Ectodermal cell (in vitro differentiated cells): ENCODE data around the gene TAF13.
A peak's percentile ranks its signal among the peaks of the same experiment; 100 is the strongest.

Source experiments
- H3K27ac ChIP-seq: 2 replicates; pipeline ENCODE4 v1.7.0; 2013; ENCODE audit warnings: mild to moderate bottlenecking, low read depth, low read length; ENCODE audit not compliant: insufficient read depth, poor library complexity, severe bottlenecking
- H3K27me3 ChIP-seq: 2 replicates; pipeline ENCODE4 v1.7.0; 2013; ENCODE audit warnings: mild to moderate bottlenecking, low read length; ENCODE audit not compliant: insufficient read depth, control insufficient read depth, poor library complexity, severe bottlenecking
- H3K36me3 ChIP-seq: one replicate; pipeline ENCODE4 v1.7.0; 2013; ENCODE audit warnings: low read length; ENCODE audit not compliant: control insufficient read depth, insufficient read depth
- H3K4me1 ChIP-seq: one replicate; pipeline ENCODE4 v1.7.0; 2013; ENCODE audit warnings: low read length; ENCODE audit not compliant: control insufficient read depth, insufficient read depth
- H3K4me3 ChIP-seq: 2 replicates; pipeline ENCODE4 v1.7.0; 2013; ENCODE audit warnings: low read depth, low read length, control low read depth; ENCODE audit not compliant: insufficient read depth
- H3K9me3 ChIP-seq: 2 replicates; pipeline ENCODE4 v1.7.0; 2013; ENCODE audit warnings: mild to moderate bottlenecking, low read length, moderate library complexity; ENCODE audit not compliant: control insufficient read depth
- WGBS, 2 experiments: methylation state at CpG; one replicate each; pipeline ENCODE4 v1.1.7; 2013; ENCODE audit warnings: missing lambda C conversion rate in 2 of 2; 5-methylcytosine and 5-hydroxymethylcytosine counted together

Gene TAF13

DNA sequence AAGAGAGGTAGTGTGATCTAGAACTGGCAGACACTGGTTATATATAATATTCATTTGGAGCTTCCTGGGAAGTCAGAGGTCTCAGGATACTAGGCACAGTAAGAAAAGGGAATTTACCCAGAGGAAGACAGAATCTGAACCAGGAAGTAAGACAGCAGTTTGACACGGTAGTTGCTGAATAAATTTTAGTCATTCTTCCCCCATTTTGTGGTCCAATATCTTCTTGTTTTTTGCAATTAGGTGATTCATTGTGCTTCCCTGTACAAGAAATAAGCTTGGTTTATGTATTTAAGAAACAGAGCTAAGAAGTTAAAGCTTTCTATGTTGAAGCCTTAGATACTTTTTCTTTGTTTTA is 16.0 kb upstream of the TAF13 start:
- no peaks in the 10 kb centered on the region for H3K27me3 ChIP-seq
- H3K27ac ChIP-seq: no peak overlapping the region
- peaks cover 5% of the 10 kb centered on the region for H3K4me1 ChIP-seq
- no peaks in the 10 kb centered on the region for H3K9me3 ChIP-seq
- peak overlapping the region; percentile 91 for H3K4me3 ChIP-seq
- no peaks in the 10 kb centered on the region for H3K36me3 ChIP-seq
- WGBS, 2 experiments: 65 to 67% methylated on average over 1 of the region's 1 CpG

DNA sequence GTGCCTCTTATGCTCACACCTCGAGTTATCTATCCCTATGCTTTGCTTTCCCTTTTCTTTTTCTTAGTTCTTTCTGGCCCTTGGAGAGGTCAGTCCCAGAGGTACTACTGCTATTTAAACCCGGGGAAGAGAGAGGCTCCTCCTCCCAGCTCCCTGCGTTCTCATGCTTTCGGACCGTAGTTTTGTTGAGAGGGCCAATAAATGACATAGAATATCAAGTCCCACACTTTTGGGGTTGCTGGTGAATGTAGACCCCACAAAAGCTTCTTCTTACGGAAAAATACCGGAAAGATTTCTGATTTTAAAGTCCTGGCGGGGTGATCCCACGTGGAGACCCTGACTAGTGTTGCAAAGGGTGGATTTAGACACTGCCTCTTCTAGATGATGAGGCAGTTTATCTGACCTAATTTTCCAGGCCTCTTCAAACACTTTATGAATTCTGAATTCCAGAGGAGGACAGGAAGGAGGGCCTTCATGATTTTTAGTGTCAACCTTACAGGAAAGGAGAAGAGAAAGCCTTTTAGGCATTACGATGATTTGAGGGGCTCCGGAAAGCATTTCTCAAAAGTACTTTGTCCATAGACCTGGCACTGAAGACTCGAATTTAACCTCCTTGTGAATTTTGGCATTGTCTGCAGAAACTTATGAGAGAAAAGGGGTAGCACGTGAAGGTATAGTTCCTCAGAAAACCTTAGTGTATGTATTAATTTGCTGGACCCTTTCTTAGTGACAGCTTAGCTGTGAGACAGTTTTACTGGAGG is 15.5 kb upstream of the TAF13 start:
- H3K27me3 ChIP-seq: no peaks in the 10 kb centered on the region
- H3K4me1 ChIP-seq: peaks cover 5% of the 10 kb centered on the region
- no peaks in the 10 kb centered on the region for H3K36me3 ChIP-seq
- H3K9me3 ChIP-seq: no peaks in the 10 kb centered on the region
- WGBS, 2 experiments: 5 to 7% methylated on average over 13 of the region's 13 CpGs
- H3K27ac ChIP-seq: peak overlapping the region; percentile 76
- peak overlapping the region; percentile 91 for H3K4me3 ChIP-seq

DNA sequence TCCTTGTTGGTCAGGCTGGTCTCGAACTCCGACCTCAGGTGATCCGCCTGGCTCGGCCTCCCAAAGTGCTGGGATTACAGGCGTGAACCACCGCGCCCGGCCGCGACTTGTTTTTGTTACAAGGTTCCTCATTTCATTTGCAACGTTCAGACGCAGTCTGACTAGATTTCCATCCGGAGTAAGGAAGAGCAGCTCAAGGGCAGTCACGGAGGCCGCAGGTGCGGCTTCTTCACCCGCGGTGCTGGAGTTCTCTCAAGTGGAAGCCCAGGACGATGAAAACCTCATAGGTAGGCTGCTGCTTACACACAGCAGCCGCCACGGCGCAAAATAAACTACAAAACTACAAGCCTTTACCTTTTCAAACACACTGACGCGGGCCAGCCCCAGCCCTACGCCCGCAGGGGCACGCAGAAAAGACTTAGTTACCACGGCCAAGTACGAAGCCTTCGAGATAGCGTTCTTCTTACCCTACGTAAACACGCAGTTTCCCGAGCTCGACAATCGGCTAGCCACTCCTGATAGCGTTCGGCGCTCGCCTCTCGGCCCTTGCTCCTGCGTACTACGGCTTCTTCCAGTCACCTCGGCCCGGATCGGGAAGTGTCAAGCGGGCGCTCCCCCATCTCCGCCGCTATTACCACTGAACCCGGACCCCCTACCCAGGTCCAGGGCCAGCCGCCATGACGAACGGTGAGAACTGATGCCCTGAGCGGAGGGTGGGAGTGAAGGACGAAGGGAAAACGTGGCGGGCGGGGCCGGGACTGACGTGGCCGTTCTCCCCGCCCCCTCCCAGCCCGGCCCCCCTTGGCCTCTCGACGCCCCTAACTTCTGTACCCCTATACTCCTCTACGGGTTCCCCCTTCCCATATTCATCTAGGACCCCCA is 14.6 kb upstream of the TAF13 start, which contains the start of gene TMEM167B:
TSS of gene TMEM167B (plus strand) at position 569 of the 882 bp plus-strand sequence. CDS start at position 678, 109 bp downstream.
- H3K4me3 ChIP-seq: peak within 1 kb of the TSS; percentile 91
- H3K4me1 ChIP-seq: peaks cover 5% of the 10 kb centered on the region
- H3K9me3 ChIP-seq: no peaks in the 10 kb centered on the region
- H3K27me3 ChIP-seq: no peaks in the 10 kb centered on the region
- WGBS, 2 experiments: 18% methylated on average over 67 of the region's 67 CpGs
- H3K27ac ChIP-seq: peak within 1 kb of the TSS; percentile 76
- no peaks in the 10 kb centered on the region for H3K36me3 ChIP-seq

DNA sequence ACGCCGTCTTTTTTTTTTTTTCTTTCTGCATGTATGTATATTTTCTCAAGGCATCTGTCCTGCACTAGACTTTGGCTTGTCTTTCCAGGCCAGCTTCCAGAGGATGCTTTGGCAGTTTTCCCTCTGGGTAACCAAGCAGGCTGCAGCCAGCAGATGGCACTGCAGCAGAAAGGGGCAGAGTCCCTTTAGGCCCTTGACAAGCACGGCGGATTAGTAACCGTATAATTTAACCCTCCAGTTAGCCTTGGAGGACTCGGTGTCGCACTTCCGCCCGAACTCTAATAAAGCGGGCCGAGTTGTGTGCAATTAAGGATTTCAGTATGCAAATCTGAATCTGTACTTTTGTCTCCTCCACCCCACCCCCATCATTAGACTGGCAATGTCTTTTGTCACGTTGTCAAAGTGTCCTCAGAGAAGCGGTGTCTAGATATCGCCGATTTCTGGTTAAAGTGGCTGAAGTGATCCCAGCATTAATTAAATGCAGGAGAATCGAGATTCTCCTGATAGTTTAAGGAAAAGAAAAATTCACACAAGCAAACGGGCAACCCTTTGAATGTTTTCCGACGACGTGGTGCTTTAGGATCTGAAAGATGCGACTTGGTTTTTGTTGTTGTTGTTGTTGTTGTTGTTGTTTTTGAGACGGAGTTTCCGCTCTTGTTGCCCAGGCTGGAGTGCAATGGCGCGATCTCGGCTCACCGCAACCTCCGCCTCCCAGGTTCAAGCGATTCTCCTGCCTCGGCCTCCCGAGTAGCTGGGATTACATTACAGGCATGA is 13.6 kb upstream of the TAF13 start:
- Histone ChIP-seq H3K36me3 (no peaks in the 10 kb centered on the region), H3K27me3 (no peaks in the 10 kb centered on the region), H3K27ac (peak overlapping the region; percentile 17), H3K9me3 (no peaks in the 10 kb centered on the region), H3K4me1 (peaks cover 5% of the 10 kb centered on the region), H3K4me3 (no peak overlapping the region)
- 83 to 89% methylated on average over 31 of the region's 31 CpGs for WGBS, 2 experiments

DNA sequence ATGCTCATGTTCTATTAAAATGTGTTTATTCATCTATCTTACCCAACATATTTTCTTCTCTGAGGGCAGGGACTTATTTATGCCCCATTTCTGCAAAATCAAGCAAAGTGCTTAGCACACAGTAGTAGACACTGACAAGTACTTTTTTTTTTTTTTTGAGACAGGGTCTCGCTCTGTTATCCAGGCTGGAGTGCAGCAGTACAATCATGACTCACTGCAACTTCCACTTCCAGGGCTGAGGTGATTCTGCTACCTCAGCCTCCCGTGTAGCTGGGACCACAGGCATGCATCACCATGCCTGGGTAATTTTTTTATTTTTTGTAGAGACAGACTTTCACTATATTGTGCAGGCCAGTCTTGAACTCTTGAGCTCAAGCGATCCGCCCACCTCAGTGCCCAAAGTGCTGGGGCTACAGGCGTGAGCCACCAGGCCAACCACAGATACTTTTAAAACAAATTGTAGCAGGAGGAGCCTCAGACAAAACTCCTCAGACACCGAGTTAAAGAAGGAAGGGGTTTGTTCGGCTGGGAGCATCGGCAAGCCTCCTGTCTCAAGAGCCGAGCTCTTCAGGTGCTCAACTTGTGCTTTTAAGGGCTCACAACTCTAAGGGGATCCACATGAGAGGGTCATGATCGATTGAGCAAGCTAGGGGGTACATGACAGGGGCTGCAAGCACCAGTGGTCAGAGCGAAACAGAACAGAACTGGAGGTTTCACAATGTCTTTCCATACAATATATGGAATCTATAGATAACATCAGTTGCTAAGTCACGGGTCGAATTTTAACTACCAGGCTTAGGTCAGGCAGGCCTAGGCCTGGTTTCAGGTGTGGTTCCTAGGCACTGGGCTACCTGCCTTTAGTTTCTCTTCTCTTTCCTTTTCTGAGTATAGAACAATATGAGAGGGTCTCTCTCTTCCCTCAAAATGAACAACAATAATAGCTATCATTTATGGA is 9.0 kb upstream of the TAF13 start:
- H3K36me3 ChIP-seq: no peaks in the 10 kb centered on the region
- H3K9me3 ChIP-seq: no peaks in the 10 kb centered on the region
- no peak overlapping the region for H3K4me3 ChIP-seq
- H3K27ac ChIP-seq: no peak overlapping the region
- 92% methylated on average over 13 of the region's 13 CpGs for WGBS, 2 experiments
- no peaks in the 10 kb centered on the region for H3K4me1 ChIP-seq
- no peaks in the 10 kb centered on the region for H3K27me3 ChIP-seq

DNA sequence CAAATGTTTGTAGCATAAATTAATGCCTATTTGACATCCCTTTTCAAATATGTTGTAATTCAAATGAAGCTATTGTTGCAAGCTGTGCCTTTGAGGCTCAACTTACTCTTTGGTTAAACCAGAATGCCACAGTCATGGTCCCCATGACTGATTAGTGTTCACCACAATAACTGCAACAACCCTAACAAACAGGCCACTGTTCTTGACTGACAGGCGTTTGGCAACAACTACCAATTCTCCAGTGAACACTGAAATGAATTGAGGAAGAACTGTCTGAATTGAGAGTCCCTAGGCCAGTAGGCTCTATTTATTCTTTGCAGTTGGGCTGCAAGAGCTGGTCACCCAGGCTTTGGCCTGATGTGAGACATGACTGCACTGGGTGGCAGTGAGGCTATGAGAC is 8.1 kb upstream of the TAF13 start:
- WGBS, 2 experiments: 69 to 89% methylated on average over 1 of the region's 1 CpG

DNA sequence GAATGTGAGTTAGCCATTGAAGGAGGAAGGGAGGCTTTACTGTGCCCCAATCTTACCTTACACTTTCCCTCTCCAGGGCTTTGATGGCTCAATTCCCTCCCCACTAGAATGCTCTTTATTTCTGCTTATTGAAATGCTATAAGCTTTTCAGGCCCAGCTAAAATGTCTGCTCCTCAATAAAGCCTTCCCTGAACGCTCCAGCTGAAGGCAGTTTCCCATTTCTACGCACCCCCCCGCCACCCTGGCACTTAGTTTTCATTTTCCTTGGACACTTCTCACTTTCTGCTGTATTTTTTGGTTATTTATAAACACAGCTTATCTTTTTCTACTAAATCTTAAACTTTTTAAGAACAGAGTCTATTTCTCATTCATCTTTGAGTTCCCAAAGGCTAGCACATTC is 7.7 kb upstream of the TAF13 start:
- H3K9me3 ChIP-seq: no peaks in the 10 kb centered on the region

More for the DNA sequence above, 8.1 kb upstream of the TAF13 start:
- Histone ChIP-seq H3K4me1 (no peaks in the 10 kb centered on the region), H3K9me3 (no peaks in the 10 kb centered on the region), H3K36me3 (no peaks in the 10 kb centered on the region), H3K4me3 (no peak overlapping the region), H3K27me3 (no peaks in the 10 kb centered on the region), H3K27ac (peak overlapping the region; percentile 52)

DNA sequence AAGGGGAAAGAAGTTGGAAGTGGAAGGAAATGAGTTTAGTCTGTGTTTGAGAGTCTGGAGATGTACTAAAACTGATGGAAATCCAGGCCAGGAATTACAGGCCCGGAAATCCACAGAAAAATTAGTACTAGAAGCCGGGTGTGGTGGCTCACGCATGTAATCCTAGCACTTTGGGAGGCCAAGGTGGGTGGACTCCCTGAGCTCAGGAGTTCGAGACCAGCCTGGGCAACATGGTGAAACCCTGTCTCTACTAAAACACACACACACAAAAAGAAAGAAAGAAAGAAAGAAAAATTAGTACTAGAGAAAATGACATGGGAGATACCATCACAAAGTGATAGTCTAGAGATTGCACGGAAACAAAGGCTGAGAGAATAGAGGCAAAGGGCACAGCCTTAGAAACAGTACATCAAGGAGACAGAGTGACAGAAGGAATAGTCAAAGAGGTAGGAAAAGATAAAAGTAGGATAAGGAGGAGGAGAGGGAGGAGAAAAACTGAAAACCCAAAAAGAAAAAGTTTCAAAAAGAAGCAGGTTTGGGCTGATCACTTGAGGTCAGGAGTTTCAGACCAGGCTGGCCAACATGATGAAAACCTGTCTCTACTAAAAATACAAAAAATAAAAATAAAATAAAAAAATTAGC is 4.8 kb upstream of the TAF13 start:
- Histone ChIP-seq H3K36me3 (no peaks in the 10 kb centered on the region), H3K4me1 (no peaks in the 10 kb centered on the region), H3K9me3 (no peaks in the 10 kb centered on the region), H3K27ac (no peak overlapping the region), H3K27me3 (no peaks in the 10 kb centered on the region), H3K4me3 (no peak overlapping the region)
- 90 to 91% methylated on average over 4 to 5 of the region's 5 CpGs for WGBS, 2 experiments

More for the DNA sequence above, 7.7 kb upstream of the TAF13 start:
- peak overlapping the region; percentile 52 for H3K27ac ChIP-seq
- WGBS, 2 experiments: 82 to 93% methylated on average over 3 of the region's 3 CpGs
- H3K27me3 ChIP-seq: no peaks in the 10 kb centered on the region
- no peak overlapping the region for H3K4me3 ChIP-seq
- H3K4me1 ChIP-seq: no peaks in the 10 kb centered on the region
- no peaks in the 10 kb centered on the region for H3K36me3 ChIP-seq

DNA sequence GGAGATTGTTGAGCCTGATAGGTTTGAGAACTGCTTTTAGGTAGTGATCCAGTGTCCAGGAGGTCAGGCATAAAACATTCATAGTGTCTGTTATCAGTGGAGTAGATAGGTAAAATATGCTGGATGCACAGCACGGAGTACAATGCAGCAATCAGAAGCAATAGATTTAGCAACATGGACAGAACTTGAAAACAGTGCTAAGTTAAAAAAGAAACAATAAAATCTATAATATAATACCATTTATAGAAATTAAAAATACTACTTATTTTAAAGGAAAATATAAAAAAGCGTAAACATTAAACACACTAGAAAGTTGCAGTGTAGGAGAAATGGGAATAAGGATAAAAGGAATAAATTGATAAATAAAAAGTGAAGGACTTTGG is 3.4 kb upstream of the TAF13 start:
- Histone ChIP-seq H3K36me3 (no peaks in the 10 kb centered on the region), H3K27me3 (no peaks in the 10 kb centered on the region), H3K4me1 (no peaks in the 10 kb centered on the region), H3K9me3 (no peaks in the 10 kb centered on the region), H3K4me3 (no peak overlapping the region), H3K27ac (no peak overlapping the region)
- WGBS, 2 experiments: 95 to 100% methylated on average over 2 of the region's 2 CpGs
